DOHH2 (cell line): Measurements from ENCODE around the gene POLR2C.

Experiments
- H3F3A ChIP-seq: fragments of 200-600 bp; sonication (generic), shearing (Covaris generic); 2 replicates; pipeline ENCODE4 v1.6.0; 2016; ENCODE audit warnings: antibody characterized with exemption, mild to moderate bottlenecking; ENCODE audit not compliant: control insufficient read depth, insufficient read depth
- H3K27ac ChIP-seq: fragments of 200-600 bp; sonication (generic); 2 replicates; pipeline ENCODE4 v1.5.1; 2014; ENCODE audit warnings: low read depth, mild to moderate bottlenecking, low read length, moderate library complexity
- H3K27me3 ChIP-seq: fragments of 200-600 bp; sonication (generic); 2 replicates; pipeline ENCODE4 v1.6.1; 2014; ENCODE audit warnings: mild to moderate bottlenecking, low read length, mixed read lengths; ENCODE audit not compliant: control insufficient read depth
- H3K36me3 ChIP-seq: fragments of 200-600 bp; sonication (generic); 2 replicates; pipeline ENCODE4 v1.6.1; 2014; ENCODE audit warnings: mild to moderate bottlenecking, low read length, moderate library complexity, mixed read lengths; ENCODE audit not compliant: control insufficient read depth
- H3K4me1 ChIP-seq: fragments of 200-600 bp; sonication (generic); 2 replicates; pipeline ENCODE4 v1.6.1; 2014; ENCODE audit warnings: mild to moderate bottlenecking, low read length, mixed read lengths; ENCODE audit not compliant: control insufficient read depth
- H3K4me2 ChIP-seq: fragments of 200-600 bp; sonication (generic); 2 replicates; pipeline ENCODE4 v1.6.0; 2014; ENCODE audit warnings: mild to moderate bottlenecking, low read length, moderate library complexity
- H3K4me3 ChIP-seq: fragments of 200-600 bp; sonication (generic); 2 replicates; pipeline ENCODE4 v1.5.1; 2014; ENCODE audit warnings: mild to moderate bottlenecking, low read length, mixed read lengths
- H3K79me2 ChIP-seq: fragments of 200-600 bp; sonication (generic); 2 replicates; pipeline ENCODE4 v1.6.1; 2014; ENCODE audit warnings: mild to moderate bottlenecking, low read length, mixed read lengths; ENCODE audit not compliant: control insufficient read depth
- H3K9me2 ChIP-seq: fragments of 200-600 bp; sonication (generic); replicated peaks from 2 replicates; pipeline ENCODE4 v1.6.1; 2014; ENCODE audit warnings: mild to moderate bottlenecking, low read length, mixed read lengths; ENCODE audit not compliant: control insufficient read depth
- H3K9me3 ChIP-seq: fragments of 200-600 bp; sonication (generic); 2 replicates; pipeline ENCODE4 v1.6.1; 2014; ENCODE audit warnings: antibody characterized with exemption, low read length, mixed read lengths; ENCODE audit not compliant: control insufficient read depth, insufficient read depth
- H4K20me1 ChIP-seq: fragments of 200-600 bp; sonication (generic); 2 replicates; pipeline ENCODE4 v1.6.0; 2014; ENCODE audit warnings: low read depth, mild to moderate bottlenecking, antibody characterized with exemption, low read length, moderate library complexity; ENCODE audit not compliant: control insufficient read depth, insufficient read depth
- CTCF ChIP-seq: fragments of 200-600 bp; sonication (generic); IDR thresholded peaks from one replicate; pipeline ENCODE4 v1.5.1; 2014; ENCODE audit warnings: antibody characterized with exemption, mild to moderate bottlenecking, low read depth, low read length; ENCODE audit not compliant: poor library complexity, severe bottlenecking
- EZH2phosphoT487 ChIP-seq: fragments of 200-600 bp; sonication (generic); IDR thresholded peaks from 2 replicates; pipeline ENCODE4 v1.6.1; 2017; ENCODE audit warnings: borderline replicate concordance, mild to moderate bottlenecking, antibody characterized with exemption, low read length, moderate library complexity, mixed read lengths

POLR2C gene

GRCh38 chr16:57427307-57427706 lies 35.2 kb upstream of the POLR2C start:
- Histone ChIP-seq H3K4me3 (no peak overlapping the region), H3K36me3 (peaks cover 41% of the 10 kb centered on the region), H3K9me3 (no peaks in the 10 kb centered on the region)

GRCh38 chr16:57427824-57428223 lies 34.7 kb upstream of the POLR2C start:
- Histone ChIP-seq H3F3A (no peaks in the 10 kb centered on the region), H3K27me3 (no peaks in the 10 kb centered on the region), H3K27ac (no peak overlapping the region), H3K4me2 (no peak overlapping the region), H3K79me2 (no peaks in the 10 kb centered on the region), H3K36me3 (peaks cover 46% of the 10 kb centered on the region), H3K9me3 (no peaks in the 10 kb centered on the region), H3K4me3 (no peak overlapping the region), H3K4me1 (peaks cover 3% of the 10 kb centered on the region; the same call in 1 of the 2 replicates), H4K20me1 (no peaks in the 10 kb centered on the region), H3K9me2 (no peaks in the 10 kb centered on the region)
- TF ChIP-seq CTCF (no peak), EZH2phosphoT487 (no peak)

More at GRCh38 chr16:57427307-57427706, 35.2 kb upstream of the POLR2C start:
- H3F3A ChIP-seq: peaks cover 4% of the 10 kb centered on the region; the same call in 1 of the 2 replicates
- H3K27ac ChIP-seq: no peak overlapping the region
- no peak overlapping the region for H3K4me2 ChIP-seq
- no peaks in the 10 kb centered on the region for H4K20me1 ChIP-seq
- H3K27me3 ChIP-seq: no peaks in the 10 kb centered on the region
- TF ChIP-seq CTCF: no peak
- no peaks in the 10 kb centered on the region for H3K9me2 ChIP-seq
- H3K4me1 ChIP-seq: peaks cover 8% of the 10 kb centered on the region; the same call in 1 of the 2 replicates
- no peaks in the 10 kb centered on the region for H3K79me2 ChIP-seq

- Histone ChIP-seq H3K36me3 (peaks cover 77% of the 10 kb centered on the region), H3K4me3 (no peak overlapping the region), H3K4me2 (no peak overlapping the region), H3F3A (no peaks in the 10 kb centered on the region), H3K9me3 (no peaks in the 10 kb centered on the region), H4K20me1 (no peaks in the 10 kb centered on the region), H3K79me2 (no peaks in the 10 kb centered on the region), H3K27me3 (no peaks in the 10 kb centered on the region), H3K9me2 (no peaks in the 10 kb centered on the region), H3K27ac (no peak overlapping the region), H3K4me1 (no peaks in the 10 kb centered on the region)
- TF ChIP-seq CTCF: no peak
- TF ChIP-seq EZH2phosphoT487: no peak
Measured at GRCh38 chr16:57430955-57431354, 31.5 kb upstream of the POLR2C start.

- Histone ChIP-seq H3K9me3 (no peaks in the 10 kb centered on the region), H4K20me1 (no peaks in the 10 kb centered on the region), H3K4me3 (no peak overlapping the region), H3K27ac (no peak overlapping the region), H3K9me2 (no peaks in the 10 kb centered on the region), H3F3A (no peaks in the 10 kb centered on the region), H3K4me1 (no peaks in the 10 kb centered on the region), H3K79me2 (no peaks in the 10 kb centered on the region), H3K27me3 (no peaks in the 10 kb centered on the region), H3K4me2 (no peak overlapping the region), H3K36me3 (peaks cover 81% of the 10 kb centered on the region)
- TF ChIP-seq CTCF (no peak), EZH2phosphoT487 (no peak)
Measured at GRCh38 chr16:57432505-57432904, 30.0 kb upstream of the POLR2C start.
